ENCODE results near the gene ARMC12.
"Not testable (repeated sequence)": the region's sequence is repeated elsewhere in the genome, so short reads cannot be mapped to it uniquely, and the experiment has no call there.

The ARMC12 gene

DNA sequence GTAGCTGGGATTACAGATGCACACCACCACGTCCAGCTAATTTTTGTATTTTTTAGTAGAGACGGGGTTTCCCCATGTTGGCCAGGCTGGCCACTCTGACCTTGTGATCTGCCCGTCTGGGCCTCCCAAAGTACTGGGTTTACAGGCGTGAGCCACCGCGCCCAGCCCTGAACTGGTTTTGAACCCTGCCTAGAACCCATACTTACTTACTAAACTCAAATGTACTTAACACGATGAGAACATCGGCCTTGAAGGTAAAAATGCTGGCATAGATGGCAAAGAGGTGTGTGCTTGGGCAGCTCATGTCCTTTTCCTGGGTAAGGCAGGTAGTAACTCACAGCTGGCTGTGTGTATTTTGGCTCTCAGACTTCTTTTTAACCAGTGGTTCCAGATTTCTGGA, 3.2 kb upstream of the ARMC12 start:
- H3F3A ChIP-seq (ENCODE audit: insufficient read depth, low read length), result peaks cover 9% of the 10 kb centered on the region; the same call in 1 of the 2 replicates
- no peaks in the 10 kb centered on the region for H3K9me2 ChIP-seq (ENCODE audit: low read depth, low read length)
- no peak overlapping the region for H3K4me3 ChIP-seq (ENCODE audit: low read depth, low read length, poor library complexity, severe bottlenecking)
- no peaks in the 10 kb centered on the region for H3K36me3 ChIP-seq (ENCODE audit: insufficient read depth, low read length)
- no peaks in the 10 kb centered on the region for H3K79me2 ChIP-seq (ENCODE audit: insufficient read depth, low read length)
- H3K4me2 ChIP-seq (ENCODE audit: low read length), result no peak overlapping the region
- no peaks in the 10 kb centered on the region for H3K9me3 ChIP-seq (ENCODE audit: low read length)
- no peaks in the 10 kb centered on the region for H4K20me1 ChIP-seq (ENCODE audit: insufficient read depth, low read length)
- no peaks in the 10 kb centered on the region for H3K27me3 ChIP-seq (ENCODE audit: insufficient read depth, low read length)
- no peak overlapping the region for H2AFZ ChIP-seq (ENCODE audit: low read length)
- H3K27ac ChIP-seq (ENCODE audit: low read depth, low read length, poor library complexity, severe bottlenecking), result peak overlapping the region; percentile 97
- H3K9ac ChIP-seq (ENCODE audit: low read length), result no peak overlapping the region
- peaks cover 57% of the 10 kb centered on the region for H3K4me1 ChIP-seq (ENCODE audit: insufficient read depth, low read length, severe bottlenecking)
- TF ChIP-seq, protein P1, sequence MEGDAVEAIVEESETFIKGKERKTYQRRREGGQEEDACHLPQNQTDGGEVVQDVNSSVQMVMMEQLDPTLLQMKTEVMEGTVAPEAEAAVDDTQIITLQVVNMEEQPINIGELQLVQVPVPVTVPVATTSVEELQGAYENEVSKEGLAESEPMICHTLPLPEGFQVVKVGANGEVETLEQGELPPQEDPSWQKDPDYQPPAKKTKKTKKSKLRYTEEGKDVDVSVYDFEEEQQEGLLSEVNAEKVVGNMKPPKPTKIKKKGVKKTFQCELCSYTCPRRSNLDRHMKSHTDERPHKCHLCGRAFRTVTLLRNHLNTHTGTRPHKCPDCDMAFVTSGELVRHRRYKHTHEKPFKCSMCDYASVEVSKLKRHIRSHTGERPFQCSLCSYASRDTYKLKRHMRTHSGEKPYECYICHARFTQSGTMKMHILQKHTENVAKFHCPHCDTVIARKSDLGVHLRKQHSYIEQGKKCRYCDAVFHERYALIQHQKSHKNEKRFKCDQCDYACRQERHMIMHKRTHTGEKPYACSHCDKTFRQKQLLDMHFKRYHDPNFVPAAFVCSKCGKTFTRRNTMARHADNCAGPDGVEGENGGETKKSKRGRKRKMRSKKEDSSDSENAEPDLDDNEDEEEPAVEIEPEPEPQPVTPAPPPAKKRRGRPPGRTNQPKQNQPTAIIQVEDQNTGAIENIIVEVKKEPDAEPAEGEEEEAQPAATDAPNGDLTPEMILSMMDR (IDR thresholded peaks at IDR 0.05; ENCODE audit: low read length), result no peak
- TF ChIP-seq EZH2 (IDR thresholded peaks at IDR 0.05; ENCODE audit: borderline replicate concordance, low read length), result no peak

DNA sequence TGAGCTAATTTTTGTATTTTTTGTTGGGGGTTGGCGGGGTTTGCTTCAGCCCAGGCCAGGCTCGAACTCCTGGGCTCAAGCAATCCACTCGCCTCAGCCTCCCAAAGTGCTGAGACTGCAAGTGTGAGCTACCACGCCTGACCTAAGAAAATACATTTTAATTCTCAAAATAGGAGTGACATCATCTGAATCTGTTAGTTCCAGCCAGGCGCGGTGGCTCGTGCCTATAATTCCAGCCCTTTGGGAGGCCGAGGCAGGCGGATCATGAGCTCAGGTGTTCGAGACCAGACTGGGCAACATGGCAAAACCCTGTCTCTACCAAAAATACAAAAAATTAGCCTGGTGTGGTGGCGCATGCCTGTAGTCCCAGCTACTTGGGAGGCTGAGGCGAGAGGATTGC, 2.5 kb upstream of the ARMC12 start:
- not testable (repeated sequence) for H3K9me2 ChIP-seq (ENCODE audit: low read depth, low read length); H3K9ac ChIP-seq (ENCODE audit: low read length); H3K4me2 ChIP-seq (ENCODE audit: low read length); H2AFZ ChIP-seq (ENCODE audit: low read length); H3K36me3 ChIP-seq (ENCODE audit: insufficient read depth, low read length); H3K79me2 ChIP-seq (ENCODE audit: insufficient read depth, low read length); H4K20me1 ChIP-seq (ENCODE audit: insufficient read depth, low read length); H3F3A ChIP-seq (ENCODE audit: insufficient read depth, low read length); H3K4me3 ChIP-seq (ENCODE audit: low read depth, low read length, poor library complexity, severe bottlenecking); H3K9me3 ChIP-seq (ENCODE audit: low read length); H3K27me3 ChIP-seq (ENCODE audit: insufficient read depth, low read length)
- peaks cover 50% of the 10 kb centered on the region for H3K4me1 ChIP-seq (ENCODE audit: insufficient read depth, low read length, severe bottlenecking)
- peak overlapping the region; percentile 97 for H3K27ac ChIP-seq (ENCODE audit: low read depth, low read length, poor library complexity, severe bottlenecking)

DNA sequence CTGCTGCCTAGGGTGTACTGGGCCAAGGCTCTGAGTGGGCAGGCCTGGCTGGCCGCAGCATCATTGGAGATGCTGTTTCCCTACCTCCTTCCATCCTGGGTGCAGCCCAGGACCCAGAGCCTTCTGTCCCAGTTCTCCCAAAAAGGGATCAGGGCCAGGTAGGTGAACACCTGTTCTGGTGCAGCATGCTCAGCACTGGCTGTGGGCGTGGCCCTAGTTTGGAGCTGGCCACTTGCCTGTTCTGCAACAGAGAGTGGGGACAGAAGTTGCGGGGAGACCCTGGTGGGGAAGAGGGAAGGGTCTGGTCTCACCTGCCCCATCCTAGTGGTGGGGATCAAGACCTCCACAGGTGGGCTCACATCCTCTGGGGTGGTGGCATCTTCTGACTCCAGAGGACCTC, 1.4 kb upstream of the ARMC12 start:
- H3K4me3 ChIP-seq (ENCODE audit: low read depth, low read length, poor library complexity, severe bottlenecking), result no peak overlapping the region
- H3K27me3 ChIP-seq (ENCODE audit: insufficient read depth, low read length), result no peaks in the 10 kb centered on the region
- no peak overlapping the region for H3K4me2 ChIP-seq (ENCODE audit: low read length)
- peaks cover 4% of the 10 kb centered on the region; the same call in 1 of the 2 replicates for H3F3A ChIP-seq (ENCODE audit: insufficient read depth, low read length)
- no peaks in the 10 kb centered on the region for H4K20me1 ChIP-seq (ENCODE audit: insufficient read depth, low read length)
- no peaks in the 10 kb centered on the region for H3K9me2 ChIP-seq (ENCODE audit: low read depth, low read length)
- no peaks in the 10 kb centered on the region for H3K36me3 ChIP-seq (ENCODE audit: insufficient read depth, low read length)
- peaks cover 39% of the 10 kb centered on the region for H3K4me1 ChIP-seq (ENCODE audit: insufficient read depth, low read length, severe bottlenecking)
- no peaks in the 10 kb centered on the region for H3K79me2 ChIP-seq (ENCODE audit: insufficient read depth, low read length)
- TF ChIP-seq, protein P1 (IDR thresholded peaks at IDR 0.05; ENCODE audit: low read length), result no peak
- no peak for TF ChIP-seq EZH2 (IDR thresholded peaks at IDR 0.05; ENCODE audit: borderline replicate concordance, low read length)
- no peak overlapping the region for H3K27ac ChIP-seq (ENCODE audit: low read depth, low read length, poor library complexity, severe bottlenecking)
- no peak overlapping the region for H2AFZ ChIP-seq (ENCODE audit: low read length)
- H3K9me3 ChIP-seq (ENCODE audit: low read length), result no peaks in the 10 kb centered on the region
- H3K9ac ChIP-seq (ENCODE audit: low read length), result no peak overlapping the region

DNA sequence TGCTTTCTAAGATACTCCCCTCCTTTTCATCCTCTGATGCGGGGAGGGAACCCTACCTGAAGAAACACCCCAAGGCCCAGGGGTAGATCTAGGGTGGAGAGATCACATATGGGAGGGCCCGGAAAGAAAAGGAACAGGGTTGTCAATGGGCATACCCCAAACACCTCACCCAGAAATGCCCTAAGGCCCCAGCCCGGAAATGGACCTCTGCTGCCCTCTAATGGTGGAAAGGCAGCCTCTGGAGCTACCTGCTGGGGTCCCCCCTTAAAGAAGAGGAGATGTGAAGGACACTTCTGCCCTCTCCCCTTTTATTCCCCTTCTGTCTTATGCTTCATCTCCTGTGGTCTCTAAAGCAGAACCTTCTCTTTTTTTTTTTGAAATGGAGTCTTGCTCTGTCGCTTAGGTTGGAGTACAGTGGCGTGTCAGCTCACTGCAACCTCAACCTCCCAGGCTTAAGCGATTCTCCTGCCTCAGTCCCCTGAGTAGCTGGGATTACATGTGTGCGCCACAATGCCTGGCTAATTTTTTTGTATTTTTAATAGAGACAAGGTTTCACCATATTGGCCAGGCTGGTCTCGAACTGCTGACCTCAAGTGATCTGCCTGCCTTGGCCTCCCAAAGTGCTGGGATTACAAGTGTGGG, 458 bp upstream of the ARMC12 start:
- H3K9me3 ChIP-seq (ENCODE audit: low read length), result no peaks in the 10 kb centered on the region
- H3K4me2 ChIP-seq (ENCODE audit: low read length), result no peak overlapping the region
- no peaks in the 10 kb centered on the region for H3K79me2 ChIP-seq (ENCODE audit: insufficient read depth, low read length)
- no peak overlapping the region for H3K4me3 ChIP-seq (ENCODE audit: low read depth, low read length, poor library complexity, severe bottlenecking)
- no peaks in the 10 kb centered on the region for H3K27me3 ChIP-seq (ENCODE audit: insufficient read depth, low read length)
- H3F3A ChIP-seq (ENCODE audit: insufficient read depth, low read length), result peaks cover 4% of the 10 kb centered on the region; the same call in 1 of the 2 replicates
- TF ChIP-seq EZH2 (IDR thresholded peaks at IDR 0.05; ENCODE audit: borderline replicate concordance, low read length), result no peak
- TF ChIP-seq, protein P1 (IDR thresholded peaks at IDR 0.05; ENCODE audit: low read length), result peak; percentile 97
- peak overlapping the region; percentile 4 for H3K27ac ChIP-seq (ENCODE audit: low read depth, low read length, poor library complexity, severe bottlenecking)
- peaks cover 32% of the 10 kb centered on the region for H3K4me1 ChIP-seq (ENCODE audit: insufficient read depth, low read length, severe bottlenecking)
- H4K20me1 ChIP-seq (ENCODE audit: insufficient read depth, low read length), result no peaks in the 10 kb centered on the region
- H3K36me3 ChIP-seq (ENCODE audit: insufficient read depth, low read length), result no peaks in the 10 kb centered on the region
- H2AFZ ChIP-seq (ENCODE audit: low read length), result no peak overlapping the region
- H3K9me2 ChIP-seq (ENCODE audit: low read depth, low read length), result no peaks in the 10 kb centered on the region
- H3K9ac ChIP-seq (ENCODE audit: low read length), result no peak overlapping the region
